Prostate gland (tissue), 2 donors: Measurements from ENCODE around the gene SERTAD4.

ENCODE experiments used
- POLR2A ChIP-seq: fragments of 450-650 bp; IDR thresholded peaks from one replicate; pipeline ENCODE4 v1.6.1; 2016; ENCODE audit warnings: antibody characterized with exemption, mild to moderate bottlenecking
- TF ChIP-seq, protein P1 (sequence below), 4 experiments: fragments of 200-600 bp in 2 of 4; fragments of 450-650 bp in 2 of 4; sonication (generic) in 2 of 4; IDR thresholded peaks; 1 replicate in 3 of 4; 2 replicates in 1 of 4; pipeline ENCODE4 v1.5.1; 2016 to 2019; ENCODE audit warnings: antibody characterized with exemption in 4 of 4, mild to moderate bottlenecking in 2 of 4, moderate library complexity in 2 of 4

DNA sequence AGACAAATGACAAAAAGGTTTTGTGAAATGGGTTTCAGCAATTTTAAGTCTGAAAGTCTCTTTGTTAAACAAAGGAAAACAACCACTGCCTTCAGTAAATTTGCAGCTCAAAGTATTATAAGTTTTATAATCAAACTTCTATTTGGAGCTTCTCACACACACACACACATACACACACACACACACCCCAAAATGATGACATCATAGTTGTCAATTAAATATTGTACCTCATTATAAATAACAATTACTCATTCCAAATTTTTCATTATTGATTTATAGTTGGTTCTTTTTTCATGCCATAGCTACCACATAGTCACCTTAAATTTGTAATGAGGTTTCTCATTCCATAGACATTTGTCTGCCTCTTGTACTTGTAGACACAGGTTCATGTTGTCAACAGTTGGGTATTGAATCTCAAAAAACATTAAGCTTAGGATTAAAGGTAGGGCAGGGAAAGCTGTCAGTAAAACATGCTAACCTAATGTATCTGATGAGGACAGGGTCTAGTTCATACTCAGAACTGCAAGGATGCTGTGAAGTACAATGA is 2.4 kb upstream of the SERTAD4 start:
- TF ChIP-seq, protein P1, sequence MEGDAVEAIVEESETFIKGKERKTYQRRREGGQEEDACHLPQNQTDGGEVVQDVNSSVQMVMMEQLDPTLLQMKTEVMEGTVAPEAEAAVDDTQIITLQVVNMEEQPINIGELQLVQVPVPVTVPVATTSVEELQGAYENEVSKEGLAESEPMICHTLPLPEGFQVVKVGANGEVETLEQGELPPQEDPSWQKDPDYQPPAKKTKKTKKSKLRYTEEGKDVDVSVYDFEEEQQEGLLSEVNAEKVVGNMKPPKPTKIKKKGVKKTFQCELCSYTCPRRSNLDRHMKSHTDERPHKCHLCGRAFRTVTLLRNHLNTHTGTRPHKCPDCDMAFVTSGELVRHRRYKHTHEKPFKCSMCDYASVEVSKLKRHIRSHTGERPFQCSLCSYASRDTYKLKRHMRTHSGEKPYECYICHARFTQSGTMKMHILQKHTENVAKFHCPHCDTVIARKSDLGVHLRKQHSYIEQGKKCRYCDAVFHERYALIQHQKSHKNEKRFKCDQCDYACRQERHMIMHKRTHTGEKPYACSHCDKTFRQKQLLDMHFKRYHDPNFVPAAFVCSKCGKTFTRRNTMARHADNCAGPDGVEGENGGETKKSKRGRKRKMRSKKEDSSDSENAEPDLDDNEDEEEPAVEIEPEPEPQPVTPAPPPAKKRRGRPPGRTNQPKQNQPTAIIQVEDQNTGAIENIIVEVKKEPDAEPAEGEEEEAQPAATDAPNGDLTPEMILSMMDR (IDR thresholded peaks at IDR 0.05): no peak
- TF ChIP-seq POLR2A: no peak
